KBM-7 (cell line): ENCODE data around the gene IL1RAP.
"Not testable (repeated sequence)": the region's sequence is repeated elsewhere in the genome, so short reads cannot be mapped to it uniquely, and the experiment has no call there.

Experiments
- DNase-seq: peaks from one replicate; pipeline ENCODE4 v3.0.0-alpha.2; 2015
- in situ Hi-C: fragments of 300-500 bp; cut with MboI; formaldehyde crosslinking; loops from 2 replicates; pipeline ENCODE4 v1.14.3; 2020; ENCODE audit warnings: low sequenced_read_pairs, low pct_unique_long_range_greater_than_20kb, mixed read lengths

The IL1RAP gene

GRCh38 chr3:190505381-190506003 is 8.4 kb upstream of the IL1RAP start:
- DNase-seq = no peak
- in situ Hi-C loops = no loop called here

GRCh38 chr3:190506271-190506670 is 7.6 kb upstream of the IL1RAP start:
- in situ Hi-C loops = no loop called here
- no peak for DNase-seq

- in situ Hi-C loops = no loop called here
- no peak for DNase-seq
Observed at GRCh38 chr3:190512666-190513065, 1.2 kb upstream of the IL1RAP start.

- peak; percentile 57 for DNase-seq
Observed at GRCh38 chr3:190514413-190515153, 698 bp downstream of the IL1RAP start.

GRCh38 chr3:190516416-190516815 is 2.5 kb downstream of the IL1RAP start:
- in situ Hi-C loops = no loop called here
- DNase-seq = no peak

More at GRCh38 chr3:190514413-190515153, 698 bp downstream of the IL1RAP start:
- in situ Hi-C loops = no loop called here

GRCh38 chr3:190517687-190518086 is 3.8 kb downstream of the IL1RAP start:
- peak; percentile 29 for DNase-seq
- in situ Hi-C loops = no loop called here

GRCh38 chr3:190518531-190518930 is 4.6 kb downstream of the IL1RAP start:
- DNase-seq, in situ Hi-C loops: not testable (repeated sequence)

GRCh38 chr3:190519886-190520285 is 6.0 kb downstream of the IL1RAP start:
- no peak for DNase-seq
- in situ Hi-C loops = no loop called here

GRCh38 chr3:190521998-190522397 is 8.1 kb downstream of the IL1RAP start:
- DNase-seq = no peak
- in situ Hi-C loops = no loop called here

GRCh38 chr3:190522621-190523222 is 8.8 kb downstream of the IL1RAP start:
- no peak for DNase-seq
- in situ Hi-C loops = no loop called here

GRCh38 chr3:190524942-190525341 is 11.1 kb downstream of the IL1RAP start:
- in situ Hi-C loops = no loop called here
- DNase-seq = no peak

GRCh38 chr3:190525634-190526033 is 11.7 kb downstream of the IL1RAP start:
- no peak for DNase-seq
- in situ Hi-C loops = no loop called here

- in situ Hi-C loops = no loop called here
- DNase-seq = peak; percentile 26
Observed at GRCh38 chr3:190526787-190527762, 13.2 kb downstream of the IL1RAP start.

GRCh38 chr3:190528706-190529105 is 14.8 kb downstream of the IL1RAP start:
- DNase-seq = peak; percentile 60
- in situ Hi-C loops = no loop called here

GRCh38 chr3:190531406-190531805 is 17.5 kb downstream of the IL1RAP start:
- in situ Hi-C loops = no loop called here
- no peak for DNase-seq

GRCh38 chr3:190532731-190533203 is 18.9 kb downstream of the IL1RAP start:
- in situ Hi-C loops = no loop called here
- peak; percentile 50 for DNase-seq

- peak; percentile 77 for DNase-seq
Observed at GRCh38 chr3:190533511-190534281, 19.8 kb downstream of the IL1RAP start.

GRCh38 chr3:190534386-190534785 is 20.5 kb downstream of the IL1RAP start:
- in situ Hi-C loops = no loop called here
- no peak for DNase-seq

More at GRCh38 chr3:190533511-190534281, 19.8 kb downstream of the IL1RAP start:
- in situ Hi-C loops = no loop called here
